SK-N-SH (cell line): ENCODE data around the gene NECTIN2. TPM values are rescaled to one million over a fixed set of nuclear protein-coding genes. Genes with fewer than 3 reads are reported as not detected.

ENCODE experiments used
- CTCF ChIA-PET: fragments of 300-600, 350-600 bp; formaldehyde crosslinking; extraction: SDS; loops from one replicate; lab custom pipeline; 2021; lab: Yijun Ruan, JAX
- POLR2A ChIA-PET: fragments of 350-600 bp; sonication (Branson Sonifier 250); formaldehyde crosslinking; extraction: SDS; loops from one replicate; lab custom pipeline; 2020; ENCODE audit warnings: antibody characterized with exemption, inconsistent platforms; lab: Yijun Ruan, JAX
- DNase-seq: peaks from one replicate; pipeline ENCODE4 v3.0.0; 2012
- H2AFZ ChIP-seq: fragments of 200-600 bp; sonication (generic); 2 replicates; pipeline ENCODE4 v1.8.1; 2016; ENCODE audit warnings: antibody characterized with exemption, mild to moderate bottlenecking, low read depth
- H3F3A ChIP-seq: fragments of 200-600 bp; sonication (generic); replicated peaks from 2 replicates; pipeline ENCODE3; 2016; ENCODE audit warnings: antibody characterized with exemption, mild to moderate bottlenecking; ENCODE audit not compliant: insufficient read depth
- H3K27ac ChIP-seq, 2 experiments: fragments of 200-500 bp in 1 of 2; fragments of 200-600 bp in 1 of 2; sonication (Bioruptor generic) in 1 of 2; sonication (generic), shearing (Covaris generic) in 1 of 2; 2 replicates each; pipeline versions ENCODE4 v1.5.1 to v1.6.1; 2014 to 2016; ENCODE audit warnings: low read depth in 2 of 2, inconsistent platforms in 1 of 2, low read length in 1 of 2, mild to moderate bottlenecking in 1 of 2, mixed read lengths in 1 of 2
- H3K27me3 ChIP-seq: fragments of 200-600 bp; sonication (generic), shearing (Covaris generic); 2 replicates; pipeline ENCODE4 v1.6.1; 2016; ENCODE audit warnings: mixed run types; ENCODE audit not compliant: insufficient read depth
- H3K36me3 ChIP-seq, 2 experiments: fragments of 200-500 bp in 1 of 2; fragments of 200-600 bp in 1 of 2; sonication (Bioruptor generic) in 1 of 2; sonication (generic) in 1 of 2; replicated peaks in 1 of 2; 2 replicates each; pipeline versions ENCODE3 to v1.5.1; 2014 to 2016; ENCODE audit warnings: low read length in 1 of 2, mild to moderate bottlenecking in 1 of 2; ENCODE audit not compliant: insufficient read depth in 2 of 2, control insufficient read depth in 1 of 2
- H3K4me1 ChIP-seq, 2 experiments: fragments of 200-500 bp in 1 of 2; fragments of 200-600 bp in 1 of 2; sonication (Bioruptor generic) in 1 of 2; sonication (generic), shearing (Covaris generic) in 1 of 2; 2 replicates each; pipeline versions ENCODE4 v1.5.1 to v1.6.1; 2014 to 2016; ENCODE audit warnings: low read depth in 1 of 2, low read length in 1 of 2, mixed run types in 1 of 2; ENCODE audit not compliant: insufficient read depth in 2 of 2, control insufficient read depth in 1 of 2
- H3K4me2 ChIP-seq: fragments of 200-600 bp; sonication (generic), shearing (Covaris generic); 2 replicates; pipeline ENCODE4 v1.6.1; 2017; ENCODE audit warnings: mixed run types
- H3K4me3 ChIP-seq, 2 experiments: fragments of 200-500 bp in 1 of 2; fragments of 200-600 bp in 1 of 2; sonication (Bioruptor generic) in 1 of 2; sonication (generic), shearing (Covaris generic) in 1 of 2; 2 replicates each; pipeline versions ENCODE4 v1.5.1 to v1.8.1; 2014 to 2016; ENCODE audit warnings: low read depth in 2 of 2, inconsistent platforms in 1 of 2, low read length in 1 of 2, mild to moderate bottlenecking in 1 of 2, mixed read lengths in 1 of 2, moderate library complexity in 1 of 2
- H3K79me2 ChIP-seq: fragments of 200-600 bp; sonication (generic); 2 replicates; pipeline ENCODE4 v1.8.1; 2017; ENCODE audit warnings: mild to moderate bottlenecking; ENCODE audit not compliant: insufficient read depth
- H3K9ac ChIP-seq: fragments of 200-600 bp; sonication (generic); 2 replicates; pipeline ENCODE4 v1.6.1; 2017; ENCODE audit warnings: mixed run types
- H3K9me2 ChIP-seq: fragments of 200-600 bp; sonication (generic); 2 replicates; pipeline ENCODE4 v1.6.1; 2017; ENCODE audit warnings: mixed run types
- H3K9me3 ChIP-seq: fragments of 200-600 bp; sonication (generic); 2 replicates; pipeline ENCODE4 v1.6.1; 2017; ENCODE audit warnings: mixed run types, mild to moderate bottlenecking, moderate library complexity
- H4K20me1 ChIP-seq: fragments of 200-600 bp; sonication (generic); 2 replicates; pipeline ENCODE4 v1.6.1; 2017; ENCODE audit warnings: mild to moderate bottlenecking, mixed run types; ENCODE audit not compliant: insufficient read depth
- FOSL2 ChIP-seq: IDR thresholded peaks from 2 replicates; pipeline ENCODE4 v1.4.0; 2012; ENCODE audit warnings: low read depth, mild to moderate bottlenecking, moderate library complexity, borderline replicate concordance
- PBX3 ChIP-seq: IDR thresholded peaks from 2 replicates; pipeline ENCODE4; 2012
- RCOR1 ChIP-seq: fragments of 150-350 bp; IDR thresholded peaks from 2 replicates; pipeline ENCODE4 v1.6.1; 2017; ENCODE audit warnings: antibody characterized with exemption, low read length
- REST ChIP-seq: IDR thresholded peaks from 2 replicates; pipeline ENCODE4 v1.6.1; 2012; ENCODE audit warnings: mild to moderate bottlenecking, low read depth, low read length, moderate library complexity
- RXRA ChIP-seq: IDR thresholded peaks from 2 replicates; pipeline ENCODE4 v1.4.0; 2012; ENCODE audit warnings: low read depth, mild to moderate bottlenecking, borderline replicate concordance
- USF1 ChIP-seq: IDR thresholded peaks from 2 replicates; pipeline ENCODE4 v1.4.0; 2012; ENCODE audit warnings: low read depth, borderline replicate concordance
- YY1 ChIP-seq: IDR thresholded peaks from 2 replicates; pipeline ENCODE4 v1.4.0; 2012; ENCODE audit warnings: low read depth, mild to moderate bottlenecking
- ZBTB33 ChIP-seq: IDR thresholded peaks from 2 replicates; pipeline ENCODE4 v1.4.0; 2012; ENCODE audit warnings: low read depth, borderline replicate concordance
- WGBS: methylation state at CpG from one replicate; pipeline ENCODE4 v1.1.6; 2017; ENCODE audit warnings: low lambda C conversion rate; 5-methylcytosine and 5-hydroxymethylcytosine counted together
- polyA plus RNA-seq, 3 experiments: library from polyadenylated mRNA; depleted of rRNA; stranded (reverse); fragments of >200 nt; gene quantifications; 2 replicates each; pipeline ENCODE4 v1.2.3, GENCODE V29; 2012

The NECTIN2 gene
- polyA plus RNA-seq, 1 of the 3 experiments (the other 2 are of a cell fraction): 121 TPM

- TF ChIP-seq PBX3: 0 out of 2 replicates have a peak, but pooled peaks have one; percentile 35
- no peak for TF ChIP-seq ZBTB33
- TF ChIP-seq FOSL2: no peak
- no peak for TF ChIP-seq YY1
- TF ChIP-seq USF1: no peak
- no peak for TF ChIP-seq RCOR1
Measured at GRCh38 chr19:44875666-44876451, 29.8 kb downstream of the NECTIN2 start (continued).

GRCh38 chr19:44876930-44877535, 30.9 kb downstream of the NECTIN2 start:
- Histone ChIP-seq H4K20me1 (no peaks in the 10 kb centered on the region), H3K4me2 (peak overlapping the region; percentile 51; the same call in 1 of the 2 replicates), H3K9me2 (no peaks in the 10 kb centered on the region), H3K4me1 (peaks cover 0 to 13% of the 10 kb centered on the region in 2 experiments; a peak in 3 of 4 replicates), H3K79me2 (peaks cover 5% of the 10 kb centered on the region; the same call in 1 of the 2 replicates), H3K4me3 (no peak overlapping the region), H3F3A (peaks cover 15% of the 10 kb centered on the region), H2AFZ (no peak overlapping the region), H3K27ac (peak overlapping the region in 1 of 2 experiments; percentile 66; a peak in 2 of 4 replicates), H3K9ac (no peak overlapping the region; the same call in 1 of the 2 replicates), H3K36me3 (peaks cover 24 to 34% of the 10 kb centered on the region in 2 experiments), H3K9me3 (no peaks in the 10 kb centered on the region), H3K27me3 (no peaks in the 10 kb centered on the region)
- CTCF ChIA-PET: no interaction called here
- POLR2A ChIA-PET: no interaction called here
- TF ChIP-seq RXRA: peak; percentile 51; the same call in 1 of the 2 replicates
- TF ChIP-seq FOSL2: 0 out of 2 replicates have a peak, but pooled peaks have one; percentile 2
- no peak for TF ChIP-seq REST
- no peak for DNase-seq
- WGBS: 52% methylated on average over 5 of the region's 5 CpGs
